NOMO-1 (cell line): Measurements from ENCODE around the gene FGFRL1.
"Not testable (repeated sequence)": the region's sequence is repeated elsewhere in the genome, so short reads cannot be mapped to it uniquely, and the experiment has no call there.

ENCODE experiments used
- DNase-seq, 2 experiments: peaks; one replicate each; lab custom pipeline; 2025; ENCODE audit not compliant: unreplicated experiment in 2 of 2; lab: John Stamatoyannopoulos, UW

The FGFRL1 gene

DNA sequence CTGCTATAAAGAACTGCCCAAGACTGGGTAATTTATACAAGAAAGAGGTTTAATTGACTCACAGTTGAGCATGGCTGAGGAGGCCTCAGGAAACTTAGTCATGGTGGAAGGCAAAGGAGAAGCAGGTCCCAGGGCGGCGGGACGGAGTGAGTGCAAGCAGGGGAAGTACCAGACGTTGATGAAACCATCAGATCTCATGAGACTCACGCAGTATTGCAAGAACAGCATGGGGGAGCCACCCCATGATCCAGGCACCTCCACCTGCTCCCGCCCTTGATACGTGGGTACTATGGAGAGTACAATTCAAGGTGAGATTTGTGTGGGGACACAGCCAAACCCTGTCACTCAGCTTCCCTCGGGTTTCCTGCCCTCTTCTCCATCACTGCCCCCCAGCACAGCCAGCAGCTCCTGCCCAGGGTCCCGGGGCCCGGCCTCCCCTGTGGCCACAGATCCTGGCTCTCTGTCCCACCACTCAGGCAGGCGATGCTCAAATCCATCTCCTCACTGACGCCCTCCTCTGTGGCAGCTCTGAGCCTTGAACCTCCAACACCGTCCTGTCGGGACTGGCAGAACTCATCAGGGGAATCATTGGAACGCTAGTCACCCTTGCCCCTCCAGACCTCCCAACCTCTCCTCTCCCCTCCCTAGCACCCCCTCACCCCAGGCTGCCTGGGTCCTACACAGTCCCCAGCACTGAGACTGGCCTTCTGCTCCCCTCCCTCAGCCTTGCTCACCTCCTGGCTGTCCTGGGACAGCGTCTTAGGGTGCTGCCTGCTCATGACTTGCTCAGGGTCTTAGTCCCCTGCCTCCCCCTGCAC is 37.6 kb downstream of the FGFRL1 start:
- DNase-seq: peak; percentile 54 to 67

DNA sequence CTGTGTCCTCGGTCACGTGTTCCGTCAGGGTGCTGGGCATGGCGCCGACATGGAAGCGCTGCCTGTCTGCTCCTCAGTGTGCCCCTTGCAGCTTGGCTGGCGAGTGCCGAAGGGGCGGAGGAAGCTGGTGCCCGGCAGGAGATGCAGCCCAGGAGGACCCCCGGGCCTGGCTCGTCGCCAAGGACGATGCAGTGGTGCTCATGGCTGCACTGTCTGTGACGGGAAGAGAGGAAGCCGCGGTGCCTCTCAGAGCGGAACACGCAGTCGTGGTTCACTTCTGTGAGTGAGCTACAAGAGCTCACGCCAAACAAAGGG is 38.1 kb downstream of the FGFRL1 start:
- no peak for DNase-seq

DNA sequence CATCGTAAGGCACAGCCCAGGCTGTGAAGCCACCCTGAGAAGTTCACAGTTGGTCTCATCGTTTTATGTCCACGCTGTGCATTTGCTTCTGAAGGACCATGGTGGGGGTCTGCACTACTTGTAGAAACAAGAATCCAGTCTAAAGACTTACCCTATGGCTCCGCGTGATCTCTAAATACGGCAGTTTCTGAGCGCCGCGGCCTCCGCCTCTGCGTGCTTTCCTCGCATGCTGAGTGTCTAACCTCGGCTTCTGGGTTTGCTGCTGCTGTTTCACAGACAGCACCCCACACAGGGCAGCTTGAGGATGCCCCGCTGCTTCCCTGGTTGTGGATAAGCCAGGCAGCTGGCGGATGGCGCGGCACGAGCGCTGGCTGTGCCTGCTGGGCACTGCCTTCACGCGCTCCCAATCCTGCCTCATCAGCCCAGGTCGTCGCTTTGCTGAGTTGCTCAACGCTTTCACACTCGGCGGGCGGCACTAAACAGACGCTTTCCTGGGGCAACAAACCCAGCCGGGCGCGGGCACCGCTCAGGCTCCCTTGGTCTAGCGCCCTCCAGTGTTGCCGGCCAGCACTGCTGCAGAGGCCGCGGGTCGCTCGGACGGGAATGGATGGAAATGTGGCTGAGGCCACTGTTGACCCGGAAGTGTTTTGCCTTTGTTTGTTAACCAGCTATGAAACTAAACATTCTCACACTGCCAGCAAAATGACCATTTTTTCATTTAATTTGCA is 39.2 kb downstream of the FGFRL1 start:
- no peak for DNase-seq

DNA sequence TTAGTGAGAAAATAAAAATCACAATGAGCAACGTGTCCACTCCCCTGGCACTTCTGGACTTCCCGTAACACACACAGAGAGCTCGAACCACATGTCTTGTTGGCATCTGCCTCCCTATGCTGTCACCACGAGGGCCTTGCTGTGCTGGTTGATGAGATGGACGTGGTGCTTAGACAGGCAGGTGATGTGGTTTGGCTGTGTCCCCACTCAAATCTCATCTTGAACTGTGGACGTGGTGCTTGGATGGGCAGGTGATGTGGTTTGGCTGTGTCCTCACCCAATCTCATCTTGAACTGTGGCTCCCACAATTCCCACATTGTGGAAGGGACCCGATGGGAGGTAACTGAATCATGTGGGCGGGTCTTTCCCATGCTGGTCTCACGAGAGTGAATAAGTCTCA is 40.0 kb downstream of the FGFRL1 start:
- no peak for DNase-seq

DNA sequence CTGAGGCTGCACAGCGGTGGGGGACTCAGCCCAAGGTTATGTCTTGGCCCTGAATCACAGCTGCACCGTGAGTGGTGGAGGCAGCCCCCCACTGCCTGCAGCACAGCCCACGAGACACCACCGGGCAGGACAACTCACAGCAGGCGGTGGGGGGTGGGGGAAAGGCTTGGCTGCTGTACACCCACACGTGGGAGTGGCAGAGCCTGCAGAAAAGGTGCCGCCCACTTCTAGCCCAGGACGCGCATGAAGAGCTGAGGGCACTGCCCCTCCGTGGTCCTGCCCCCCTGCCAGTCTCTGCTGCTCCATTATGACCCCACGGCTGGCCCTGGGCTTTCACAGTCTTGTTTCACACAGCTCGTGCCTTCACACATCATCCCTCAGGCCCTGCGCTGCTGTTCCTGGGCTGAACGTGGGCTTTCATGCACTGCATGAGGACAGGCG is 40.8 kb downstream of the FGFRL1 start:
- no peak for DNase-seq

DNA sequence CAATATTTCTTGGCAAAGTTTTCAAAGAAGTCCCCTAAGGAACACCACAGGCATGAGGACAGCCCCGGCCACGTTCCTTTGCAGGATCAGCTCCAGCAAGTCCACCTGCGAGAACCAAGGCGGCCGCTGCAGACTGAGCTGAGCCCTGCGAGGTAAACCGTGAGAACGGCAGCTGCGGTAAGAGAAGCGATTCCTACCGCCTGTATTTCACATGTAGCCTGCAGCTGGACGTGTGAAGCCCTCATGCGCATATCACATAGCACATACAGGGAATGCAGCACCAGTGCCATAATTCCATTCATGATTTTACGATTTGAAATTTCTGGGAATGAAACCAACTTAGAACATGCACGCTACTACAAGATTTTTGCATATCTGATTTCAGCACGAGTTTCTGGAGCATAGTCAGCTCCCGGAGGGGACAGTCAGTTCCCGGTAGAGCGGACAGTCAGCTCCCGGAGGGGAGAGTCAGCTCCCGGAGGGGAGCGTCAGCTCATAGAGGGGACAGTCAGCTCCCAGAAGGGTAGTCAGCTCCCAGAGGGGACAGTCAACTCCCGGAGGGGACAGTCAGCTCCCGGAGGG is 41.7 kb downstream of the FGFRL1 start:
- no peak for DNase-seq

DNA sequence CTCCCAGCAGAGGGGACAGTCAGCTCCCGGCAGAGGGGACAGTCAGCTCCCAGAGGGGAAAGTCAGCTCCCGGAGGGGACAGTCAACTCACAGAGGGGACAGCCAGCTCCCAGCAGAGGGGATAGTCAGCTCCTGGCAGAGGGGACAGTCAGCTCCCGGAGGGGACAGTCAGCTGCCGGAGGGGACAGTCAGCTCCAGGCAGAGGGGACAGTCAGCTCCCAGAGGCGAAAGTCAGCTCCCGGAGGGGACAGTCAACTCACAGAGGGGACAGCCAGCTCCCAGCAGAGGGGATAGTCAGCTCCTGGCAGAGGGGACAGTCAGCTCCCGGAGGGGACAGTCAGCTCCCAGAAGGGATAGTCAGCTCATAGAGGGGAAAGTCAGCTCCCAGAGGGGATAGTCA is 42.5 kb downstream of the FGFRL1 start:
- not testable (repeated sequence) for DNase-seq

DNA sequence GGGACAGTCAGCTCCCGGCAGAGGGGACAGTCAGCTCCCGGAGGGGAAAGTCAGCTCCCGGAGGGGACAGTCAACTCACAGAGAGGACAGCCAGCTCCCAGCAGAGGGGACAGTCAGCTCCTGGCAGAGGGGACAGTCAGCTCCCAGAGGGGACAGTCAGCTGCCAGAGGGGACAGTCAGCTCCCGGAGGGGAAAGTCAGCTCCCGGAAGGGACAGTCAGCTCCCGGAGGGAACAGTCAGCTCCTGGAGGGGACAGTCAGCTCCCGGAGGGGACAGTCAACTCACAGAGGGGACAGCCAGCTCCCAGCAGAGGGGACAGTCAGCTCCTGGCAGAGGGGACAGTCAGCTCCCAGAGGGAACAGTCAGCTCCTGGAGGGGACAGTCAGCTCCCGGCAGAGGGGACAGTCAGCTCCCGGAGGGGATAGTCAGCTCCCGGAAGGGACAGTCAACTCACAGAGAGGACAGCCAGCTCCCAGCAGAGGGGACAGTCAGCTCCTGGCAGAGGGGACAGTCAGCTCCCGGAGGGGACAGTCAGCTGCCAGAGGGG is 43.3 kb downstream of the FGFRL1 start:
- DNase-seq: not testable (repeated sequence)

DNA sequence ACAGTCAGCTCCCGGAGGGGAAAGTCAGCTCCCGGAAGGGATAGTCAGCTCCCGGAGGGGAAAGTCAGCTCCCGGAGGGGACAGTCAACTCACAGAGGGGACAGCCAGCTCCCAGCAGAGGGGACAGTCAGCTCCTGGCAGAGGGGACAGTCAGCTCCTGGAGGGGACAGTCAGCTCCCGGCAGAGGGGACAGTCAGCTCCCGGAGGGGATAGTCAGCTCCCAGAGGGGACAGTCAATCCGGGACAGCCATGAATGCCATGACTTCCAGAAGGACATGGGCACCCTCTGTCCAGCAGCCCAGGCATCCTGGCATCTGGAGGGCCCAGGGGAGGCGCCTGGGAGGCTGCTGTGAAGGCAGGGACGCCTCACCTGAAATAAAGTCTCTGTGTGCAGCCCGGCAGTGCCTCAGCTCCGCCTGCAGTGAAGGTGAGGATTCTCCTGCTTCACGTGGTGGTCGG is 43.8 kb downstream of the FGFRL1 start:
- not testable (repeated sequence) for DNase-seq

DNA sequence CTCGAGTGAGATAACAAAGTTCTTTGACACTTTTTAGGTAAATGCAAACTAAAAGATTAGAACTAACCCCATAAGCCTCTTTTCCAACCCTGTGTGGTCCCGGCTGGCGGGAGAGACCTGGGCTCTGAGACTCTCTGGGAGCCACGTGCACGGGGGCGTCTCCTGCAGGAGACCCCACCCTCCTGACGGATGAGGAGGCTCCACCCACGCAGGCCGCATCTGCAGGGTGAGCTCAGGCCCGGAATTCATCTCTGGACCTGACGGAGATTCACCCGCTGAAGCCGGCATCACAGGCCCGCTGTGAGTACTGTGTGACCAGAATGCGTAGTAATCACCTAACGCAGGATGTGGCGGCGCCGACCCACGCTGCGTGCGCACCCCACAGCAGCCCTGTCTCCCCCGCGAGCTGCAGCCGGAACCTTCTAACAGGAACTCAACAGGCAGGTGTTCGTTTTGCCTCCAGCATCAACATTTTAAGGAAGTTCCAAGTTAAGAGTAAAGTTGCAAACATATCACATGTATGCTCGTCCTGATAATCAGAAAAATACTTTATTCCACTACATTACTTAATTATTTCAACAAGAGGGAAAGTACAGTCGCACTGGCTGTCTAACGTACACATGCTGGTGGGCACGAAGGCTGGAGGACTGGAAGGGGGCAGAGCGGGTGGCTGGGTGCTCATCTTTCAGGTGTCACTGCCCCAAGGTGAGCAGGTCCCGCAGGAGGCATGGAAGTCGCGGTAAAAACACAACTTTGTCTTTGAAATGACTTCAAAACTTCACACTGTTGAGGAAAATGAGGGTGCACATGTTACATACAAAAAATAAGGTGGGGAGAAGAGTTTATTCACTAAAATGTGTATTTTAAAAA is 44.5 kb downstream of the FGFRL1 start:
- peak; percentile 58 to 61 for DNase-seq

DNA sequence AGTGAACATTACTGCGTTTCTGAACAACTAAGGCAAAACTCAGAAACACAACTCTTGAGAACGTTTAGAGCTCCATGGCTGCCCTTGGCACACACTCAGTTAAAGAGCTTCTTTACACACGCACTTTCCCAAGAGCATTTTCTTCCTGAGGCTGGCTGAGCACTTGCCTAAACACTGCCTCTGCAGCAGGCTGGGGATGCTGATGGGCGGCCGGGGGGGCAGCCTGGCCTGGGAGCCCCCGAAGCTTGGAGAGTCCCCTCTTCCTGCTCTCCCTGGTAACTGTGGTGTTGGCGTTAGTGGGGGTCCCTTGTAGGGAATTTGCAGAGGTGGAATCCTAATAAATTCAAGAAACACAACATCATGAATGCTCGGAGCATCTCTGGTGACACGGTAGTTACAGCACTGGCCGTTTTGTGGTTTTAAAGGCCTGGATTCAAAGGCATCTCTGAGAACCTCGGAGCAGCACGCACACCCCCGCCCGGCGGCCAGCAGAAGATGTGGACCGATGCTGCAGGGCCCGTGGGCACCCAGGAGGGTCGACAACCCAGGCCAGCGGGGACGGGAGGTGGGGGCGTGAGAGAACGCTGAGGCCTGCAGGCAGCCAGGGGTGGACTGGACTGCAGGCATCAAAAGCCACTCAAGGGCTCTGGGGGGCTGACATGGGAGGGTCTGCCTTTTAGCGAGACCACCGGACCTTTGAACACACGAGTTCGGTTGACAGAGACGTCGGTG is 45.4 kb downstream of the FGFRL1 start:
- no peak for DNase-seq

DNA sequence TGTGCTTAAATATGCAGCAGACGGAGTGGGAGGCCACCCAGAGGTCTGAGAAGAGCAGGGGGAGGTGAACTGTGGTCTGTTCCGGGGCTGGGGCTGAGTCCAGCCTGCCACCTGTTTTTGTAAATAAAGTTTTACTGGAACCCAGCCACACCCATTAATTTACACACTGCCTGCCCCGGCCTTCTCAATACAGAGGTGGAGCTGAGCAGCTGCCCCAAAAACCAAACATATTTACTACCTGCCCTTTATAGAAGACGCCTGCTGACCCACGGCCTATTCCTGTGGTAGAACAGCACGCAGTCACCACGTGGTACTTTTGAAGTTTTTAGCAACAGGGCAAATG is 45.9 kb downstream of the FGFRL1 start:
- no peak for DNase-seq

DNA sequence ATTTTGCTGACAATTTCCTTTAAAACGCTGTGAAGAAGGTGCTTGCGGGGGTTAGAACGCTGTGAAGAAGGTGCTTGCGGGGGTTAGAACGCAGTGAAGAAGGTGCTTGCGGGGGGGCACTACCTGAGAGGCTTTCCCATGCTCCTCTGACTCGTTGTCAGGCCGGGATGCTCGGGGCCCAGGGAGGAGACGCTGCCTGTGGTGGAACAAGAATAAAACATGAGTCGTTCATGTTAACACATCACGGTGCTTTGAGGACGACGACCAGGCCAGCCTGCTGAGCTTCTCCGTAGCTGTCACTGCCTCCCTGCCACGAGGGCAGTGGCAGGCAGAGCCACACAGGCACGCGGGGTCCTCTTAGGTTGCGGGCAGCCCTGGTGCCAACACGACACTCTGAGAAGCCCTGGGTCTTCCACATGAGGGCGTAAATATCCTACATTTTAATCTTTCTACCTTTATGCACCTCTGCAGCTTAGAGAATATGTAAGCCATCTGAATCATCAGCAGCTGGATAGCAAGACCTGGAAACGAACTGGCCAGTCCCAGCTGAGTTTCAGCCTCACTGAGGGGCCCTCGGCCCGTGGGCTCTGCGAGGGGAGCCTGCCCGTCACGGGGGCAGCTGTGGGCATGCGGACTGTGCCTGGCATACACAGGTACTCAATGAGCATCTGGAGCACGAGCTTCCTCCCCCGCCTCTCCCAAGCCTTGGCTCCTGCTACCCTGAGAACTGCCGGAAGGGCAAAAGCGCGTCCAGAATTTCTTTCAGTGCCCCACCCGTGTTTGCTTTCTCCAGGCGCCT is 47.0 kb downstream of the FGFRL1 start:
- DNase-seq: no peak

DNA sequence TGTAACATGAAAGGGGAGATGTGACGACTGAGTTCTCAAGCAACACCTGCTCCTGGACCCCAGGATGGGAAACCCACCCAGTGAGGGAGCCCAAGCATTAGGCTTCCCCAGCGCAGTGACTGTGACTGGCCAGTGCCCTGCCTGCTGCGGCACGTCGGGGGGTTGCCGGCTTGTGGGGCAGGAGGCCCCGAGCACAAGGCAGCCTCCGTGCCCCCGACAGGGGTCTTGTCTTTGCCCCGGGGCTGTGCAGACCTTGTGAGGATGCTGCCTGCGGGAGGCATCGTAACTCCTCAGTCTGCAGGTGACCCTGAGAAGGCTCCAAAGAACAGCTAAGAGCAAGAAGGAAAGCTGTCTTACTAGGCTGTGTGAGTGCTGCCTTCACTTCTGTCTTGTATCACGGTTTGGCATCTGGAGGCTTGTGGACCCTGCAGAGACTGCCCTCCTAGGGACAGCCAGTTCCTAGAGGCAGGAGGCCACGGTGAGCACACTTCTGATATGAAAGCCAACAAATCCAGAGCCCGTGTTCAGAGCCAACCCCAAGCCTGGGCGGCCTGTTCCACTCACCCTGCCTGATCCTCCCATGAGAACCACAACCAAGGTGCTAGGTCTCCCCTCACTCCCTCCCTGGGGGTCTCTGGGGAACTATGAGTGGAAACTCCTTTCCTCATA is 47.7 kb downstream of the FGFRL1 start:
- DNase-seq: no peak

DNA sequence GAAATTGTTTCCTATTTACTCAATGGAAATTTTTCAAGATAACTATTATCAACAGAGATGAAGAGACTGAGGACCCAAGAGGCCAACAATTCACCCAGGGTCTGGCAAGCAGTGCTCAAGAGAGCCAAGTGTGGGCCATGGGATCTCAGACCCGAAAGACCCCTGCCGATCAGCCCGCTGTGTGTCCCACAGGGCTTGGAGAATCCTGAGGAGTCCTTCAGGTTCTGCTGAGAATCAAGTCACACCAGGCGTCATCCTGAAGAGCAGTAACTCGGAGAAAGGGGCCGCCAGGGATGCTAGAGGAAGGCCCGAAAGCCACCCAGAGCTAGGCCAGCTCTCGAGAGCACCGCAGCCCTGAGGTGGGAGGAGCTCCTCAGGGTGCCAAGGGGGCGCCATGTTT is 48.7 kb downstream of the FGFRL1 start:
- DNase-seq: no peak

DNA sequence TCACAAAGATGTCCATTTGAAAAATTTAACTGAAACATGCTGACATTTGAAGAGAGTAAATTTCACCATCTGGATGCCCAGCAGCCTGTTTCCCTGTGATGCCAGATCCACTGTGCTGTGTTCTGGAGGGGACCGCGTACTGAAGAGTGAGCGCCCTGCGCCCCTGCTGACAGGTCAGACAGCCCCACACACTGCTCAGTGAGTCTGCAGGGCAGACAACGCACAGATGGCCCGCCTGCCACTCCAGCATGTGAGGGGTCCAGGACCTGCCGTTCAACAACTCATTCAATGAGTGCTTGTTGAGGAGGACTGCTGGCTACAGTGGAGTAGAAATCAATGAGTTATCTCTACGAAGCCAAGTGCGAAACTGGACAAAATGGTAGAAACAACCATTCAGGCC is 49.2 kb downstream of the FGFRL1 start:
- no peak for DNase-seq

DNA sequence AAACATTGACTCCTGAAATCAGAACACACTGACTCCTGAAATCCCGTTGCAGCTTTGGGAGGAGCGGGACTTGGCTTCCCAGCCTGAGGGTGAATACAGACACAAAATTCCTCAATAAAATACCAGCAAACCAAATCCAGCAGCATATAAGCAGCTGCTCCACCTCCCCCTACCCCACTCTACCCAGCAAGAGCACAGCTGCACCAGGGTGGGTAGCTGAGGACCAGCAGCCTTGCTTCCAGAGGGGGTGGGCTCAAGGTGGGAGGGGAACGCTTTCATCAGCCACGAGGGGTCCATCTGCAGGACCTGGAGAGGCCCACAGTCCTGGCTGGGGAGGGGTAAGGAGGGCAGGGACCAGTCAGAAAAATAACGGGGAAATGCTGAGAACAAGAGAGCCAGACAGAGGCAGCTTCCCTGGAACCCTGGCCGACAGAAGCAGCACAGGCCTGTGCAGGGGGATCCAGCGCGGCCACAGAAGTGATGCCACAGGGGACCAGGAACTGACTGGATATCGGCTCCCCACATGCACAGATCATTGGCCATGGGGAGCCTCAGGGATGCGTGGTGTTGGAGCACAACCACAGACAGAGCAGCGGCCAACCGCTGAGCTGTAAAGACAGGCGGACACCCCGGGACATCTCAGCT is 49.8 kb downstream of the FGFRL1 start:
- no peak for DNase-seq

DNA sequence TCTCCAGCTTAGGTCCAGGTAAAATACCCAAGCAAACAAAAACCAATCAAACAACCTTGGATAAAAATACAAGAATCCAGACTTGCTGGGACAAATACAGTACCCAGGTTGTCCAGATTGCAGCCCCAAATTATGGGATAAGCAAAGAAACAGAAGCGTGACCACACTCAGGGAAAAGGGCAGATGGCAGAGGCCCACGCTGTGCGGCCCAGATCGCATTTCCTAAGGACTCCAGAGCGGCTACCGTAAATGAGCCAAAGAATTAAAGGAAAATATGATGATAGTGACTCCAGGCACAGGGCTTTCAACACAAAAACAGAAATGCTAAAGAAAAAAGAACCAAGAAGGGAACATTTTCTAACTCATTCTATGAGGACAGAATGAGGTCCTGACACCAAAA is 50.3 kb downstream of the FGFRL1 start:
- no peak for DNase-seq
